HK-2 (cell line): ENCODE data around the gene GRB7.
"Not testable (repeated sequence)": the region's sequence is repeated elsewhere in the genome, so short reads cannot be mapped to it uniquely, and the experiment has no call there.

Source experiments
- DNase-seq: peaks from one replicate; pipeline ENCODE4 v3.0.0-alpha.2; 2018; ENCODE audit not compliant: unreplicated experiment

GRB7 gene

GRCh38 chr17:39732586-39732985, 5.2 kb upstream of the GRB7 start:
- no peak for DNase-seq

GRCh38 chr17:39735882-39736281, 1.9 kb upstream of the GRB7 start:
- DNase-seq, result no peak

DNA sequence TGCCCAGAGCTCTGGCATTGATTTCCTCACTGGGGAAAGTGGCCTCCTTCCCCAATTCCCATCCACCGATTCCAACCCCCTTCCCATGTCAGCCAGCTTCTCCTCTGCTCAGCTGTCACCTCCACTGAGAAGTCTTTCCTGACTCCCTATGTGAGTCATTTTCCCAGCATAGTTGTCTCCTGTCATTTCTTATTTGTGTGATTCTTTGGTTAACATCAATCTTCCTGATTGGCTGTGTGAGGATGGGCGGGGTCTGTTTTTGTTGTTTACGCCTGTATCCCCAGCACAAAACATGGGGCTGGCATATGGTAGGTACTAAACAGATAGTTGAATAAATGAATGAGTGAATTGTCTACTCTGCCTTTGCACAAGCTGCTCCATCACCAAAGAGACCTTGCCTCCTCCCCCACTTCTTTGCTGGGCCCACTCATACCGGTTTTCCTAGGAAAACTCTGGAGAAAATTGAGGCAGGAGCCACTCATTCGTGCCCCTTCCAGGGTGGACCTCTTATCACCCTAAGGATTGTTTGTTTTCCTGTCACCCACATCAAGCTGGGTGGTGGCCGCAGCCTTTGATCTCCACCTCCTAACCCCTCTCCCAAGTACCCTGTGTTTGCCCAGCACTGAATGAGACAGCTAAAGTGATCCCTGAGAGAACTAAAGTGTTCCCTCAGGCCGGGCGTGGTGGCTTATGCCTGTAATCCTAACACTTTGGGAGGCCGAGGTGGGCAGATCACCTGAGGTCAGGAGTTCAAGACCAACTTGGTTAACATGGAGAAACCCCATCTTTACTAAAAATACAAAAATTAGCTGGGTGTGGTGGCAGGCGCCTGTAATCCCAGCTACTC, 1.2 kb upstream of the GRB7 start:
- DNase-seq, result no peak

DNA sequence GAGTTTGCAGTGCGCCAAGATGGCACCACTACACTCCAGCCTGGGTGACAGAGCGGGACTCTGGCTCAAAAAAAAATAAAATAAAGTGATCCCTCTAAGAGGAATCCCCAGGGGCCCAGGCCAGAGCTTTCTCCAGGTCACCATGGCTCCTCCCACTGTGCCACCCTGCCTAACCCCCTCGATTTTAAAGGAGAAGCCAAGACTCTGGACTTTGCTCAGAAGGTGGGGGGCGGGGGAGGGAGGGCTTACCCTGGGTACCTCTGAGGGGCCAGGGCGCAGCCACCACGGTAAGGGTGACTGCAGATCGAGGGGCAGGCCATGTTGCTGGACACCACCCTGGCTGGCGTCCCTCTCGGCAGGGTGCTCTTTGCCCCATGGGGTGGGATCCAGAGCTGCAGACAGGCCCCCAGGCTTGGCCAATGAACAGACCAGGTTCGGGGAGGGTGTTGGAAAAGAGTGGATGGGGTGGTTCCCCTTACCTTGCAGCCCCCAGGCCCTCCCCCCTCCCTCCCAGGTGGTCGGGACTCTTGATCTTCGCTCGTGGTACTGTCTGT, 455 bp upstream of the GRB7 start:
- DNase-seq, result no peak

DNA sequence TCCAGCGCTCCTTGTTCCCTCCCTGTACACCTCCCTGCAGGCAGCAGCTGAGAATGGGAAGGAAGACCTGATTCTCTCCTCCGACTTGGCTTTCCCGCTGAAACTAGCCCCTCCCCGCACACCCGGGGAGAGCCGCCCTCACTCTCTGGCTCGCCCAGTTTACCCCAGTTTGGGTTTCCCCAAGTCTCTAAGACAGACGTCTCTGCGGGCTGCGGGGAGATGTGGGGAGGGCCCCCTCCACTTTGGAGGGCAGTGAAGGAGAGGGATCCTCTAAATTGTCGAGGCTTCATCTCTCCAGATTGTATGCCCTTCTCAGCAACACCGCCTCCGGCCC, 797 bp downstream of the GRB7 start:
- DNase-seq, result peak; percentile 62

- DNase-seq, result peak; percentile 76
Observed at GRCh38 chr17:39738983-39739884, 1.5 kb downstream of the GRB7 start.

DNA sequence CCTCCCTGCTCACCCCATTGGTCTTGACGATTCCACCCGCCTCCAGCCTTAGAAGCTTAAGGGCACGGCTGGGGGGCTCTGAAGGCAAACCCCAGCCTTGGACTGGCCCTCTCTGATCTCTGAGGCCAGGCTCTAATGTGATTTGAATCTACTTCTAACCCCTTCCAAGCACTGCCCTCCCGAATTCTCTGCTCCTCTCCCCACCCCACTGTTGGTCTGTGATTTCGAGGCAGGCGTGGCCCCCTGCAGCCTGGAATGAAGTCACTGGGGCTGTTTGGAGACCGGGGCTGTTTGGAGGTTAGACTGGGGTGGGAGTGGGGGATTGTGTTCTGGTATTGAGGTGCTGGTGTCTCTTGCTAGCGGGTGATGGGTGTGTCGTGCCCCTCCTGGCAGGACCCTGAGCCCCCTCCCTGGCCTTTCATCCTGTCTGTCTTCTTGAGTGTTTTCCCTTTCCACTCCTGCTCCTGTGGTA, 2.2 kb downstream of the GRB7 start:
- peak; percentile 41 for DNase-seq

DNA sequence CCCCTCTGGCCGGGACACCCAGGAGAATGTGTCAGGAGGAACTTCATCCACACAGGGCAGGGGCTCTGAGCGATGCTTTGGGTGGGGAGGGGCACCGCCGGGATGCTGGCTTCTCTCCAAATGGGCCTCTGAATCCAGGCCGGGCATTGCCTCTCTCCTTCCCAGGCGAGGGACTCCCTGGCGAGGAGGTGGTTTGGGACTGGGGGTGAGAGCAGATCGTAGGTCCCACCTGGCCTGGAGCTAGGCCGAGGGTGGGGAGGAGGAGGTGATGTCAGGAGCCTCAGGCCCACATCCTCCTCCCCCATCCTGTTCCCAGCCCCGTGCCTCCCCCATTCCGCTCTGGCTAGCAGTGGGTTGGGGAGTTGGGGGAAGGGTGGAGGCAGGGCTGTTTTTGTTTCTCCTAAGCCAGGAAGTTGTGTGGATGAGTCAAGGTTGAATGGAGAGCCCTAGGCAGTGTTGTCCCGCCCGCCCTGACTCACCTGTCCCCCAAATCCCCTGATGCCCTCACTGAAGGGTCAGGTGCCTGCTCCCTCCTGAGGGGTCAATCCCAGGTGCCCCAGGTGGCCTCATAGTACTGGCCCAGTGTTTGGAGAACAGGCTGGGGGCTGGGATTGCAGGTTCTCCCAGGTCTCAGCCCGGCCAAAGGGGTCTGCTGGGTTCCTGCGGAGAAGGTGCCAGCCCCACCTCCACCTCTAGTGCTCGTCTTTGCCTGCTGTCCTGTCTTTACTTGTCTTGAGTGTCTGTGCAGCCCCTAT, 2.8 kb downstream of the GRB7 start:
- DNase-seq, result peak; percentile 82

DNA sequence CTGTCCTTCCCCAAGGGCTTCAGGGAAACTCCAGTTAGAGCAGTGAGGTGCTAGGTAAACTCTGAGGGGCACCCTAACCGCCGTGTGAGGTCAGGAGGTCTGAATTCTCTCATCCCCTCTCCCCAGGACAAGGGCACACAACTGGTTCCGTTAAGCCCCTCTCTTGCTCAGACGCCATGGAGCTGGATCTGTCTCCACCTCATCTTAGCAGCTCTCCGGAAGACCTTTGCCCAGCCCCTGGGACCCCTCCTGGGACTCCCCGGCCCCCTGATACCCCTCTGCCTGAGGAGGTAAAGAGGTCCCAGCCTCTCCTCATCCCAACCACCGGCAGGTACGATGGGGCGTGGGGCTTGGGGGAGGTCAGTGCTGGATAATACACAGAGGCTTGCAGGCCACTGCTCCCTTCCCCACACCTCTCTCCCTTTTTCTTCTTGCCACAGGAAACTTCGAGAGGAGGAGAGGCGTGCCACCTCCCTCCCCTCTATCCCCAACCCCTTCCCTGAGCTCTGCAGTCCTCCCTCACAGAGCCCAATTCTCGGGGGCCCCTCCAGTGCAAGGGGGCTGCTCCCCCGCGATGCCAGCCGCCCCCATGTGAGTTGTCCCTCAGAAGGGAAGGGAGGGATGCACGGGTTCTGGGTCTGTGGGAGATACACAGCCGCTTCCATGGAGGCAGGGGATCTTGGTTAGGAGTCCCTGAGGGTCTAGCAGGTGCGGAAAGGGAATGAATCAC, 4.6 kb downstream of the GRB7 start:
- DNase-seq, result no peak

GRCh38 chr17:39742856-39743436, 5.2 kb downstream of the GRB7 start:
- DNase-seq, result no peak

DNA sequence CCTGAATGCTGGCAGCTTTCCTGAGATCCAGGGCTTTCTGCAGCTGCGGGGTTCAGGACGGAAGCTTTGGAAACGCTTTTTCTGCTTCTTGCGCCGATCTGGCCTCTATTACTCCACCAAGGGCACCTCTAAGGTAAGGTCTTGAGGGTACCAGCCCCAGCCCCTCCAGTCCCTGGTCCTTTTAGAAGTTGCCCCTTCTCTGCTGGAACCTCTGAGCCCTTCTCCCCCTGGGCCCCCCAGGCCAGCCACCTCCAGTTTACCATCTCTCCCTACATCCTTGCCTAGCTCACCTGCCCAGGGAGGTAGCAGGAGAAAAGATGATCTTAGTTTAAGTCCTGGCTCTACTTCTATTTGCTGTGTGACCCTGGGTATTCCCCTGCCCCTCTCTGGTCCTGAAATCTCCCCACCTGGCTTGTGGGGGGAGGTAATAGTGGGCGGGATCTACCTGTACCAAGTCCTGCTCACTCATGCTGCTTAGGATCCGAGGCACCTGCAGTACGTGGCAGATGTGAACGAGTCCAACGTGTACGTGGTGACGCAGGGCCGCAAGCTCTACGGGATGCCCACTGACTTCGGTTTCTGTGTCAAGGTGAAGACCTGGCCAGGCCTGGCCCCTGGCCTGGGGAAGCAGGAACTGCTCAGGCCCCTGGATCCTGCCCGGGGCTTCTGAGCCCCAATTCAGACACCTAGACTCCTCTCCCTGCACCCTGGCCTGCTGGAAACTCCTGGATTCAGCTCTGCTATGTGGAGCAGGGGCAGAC, 6.5 kb downstream of the GRB7 start:
- DNase-seq, result no peak

DNA sequence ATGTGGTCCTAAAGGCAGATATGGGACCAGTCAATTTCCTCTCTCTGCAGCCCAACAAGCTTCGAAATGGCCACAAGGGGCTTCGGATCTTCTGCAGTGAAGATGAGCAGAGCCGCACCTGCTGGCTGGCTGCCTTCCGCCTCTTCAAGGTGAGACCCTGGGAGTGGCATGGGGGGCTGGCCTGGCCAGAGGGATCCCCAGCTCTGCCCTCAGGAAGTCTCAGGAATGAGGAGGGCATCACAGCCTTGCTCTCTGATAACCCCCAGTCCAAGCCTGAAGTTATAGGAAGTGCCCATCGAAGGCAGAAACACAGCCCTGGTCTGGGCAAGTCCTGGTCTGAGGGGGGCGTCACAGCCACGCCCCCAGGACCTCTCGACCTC, 7.1 kb downstream of the GRB7 start:
- no peak for DNase-seq

- DNase-seq, result no peak
Observed at GRCh38 chr17:39745335-39746144, 7.8 kb downstream of the GRB7 start.

GRCh38 chr17:39746145-39746461, 8.4 kb downstream of the GRB7 start:
- DNase-seq, result no peak

DNA sequence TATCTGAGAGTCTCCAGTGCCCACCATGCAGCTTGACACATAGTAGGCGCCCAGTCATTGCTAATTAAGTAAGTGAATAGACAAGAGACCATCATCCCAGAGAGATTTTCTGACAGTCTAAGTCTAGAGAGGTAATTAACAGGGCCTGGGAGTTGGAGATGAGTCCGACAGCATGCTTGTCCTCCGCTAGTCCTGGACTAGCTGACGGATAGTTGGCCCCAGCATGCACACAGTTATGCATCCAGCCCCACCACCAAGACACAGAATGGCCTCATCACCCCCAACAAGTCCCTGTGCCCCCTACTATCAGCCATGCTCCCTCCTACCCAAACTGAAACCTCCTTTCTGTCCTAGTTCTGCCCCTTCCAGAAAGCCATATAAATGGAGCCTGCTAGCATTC, 10.0 kb downstream of the GRB7 start:
- no peak for DNase-seq

GRCh38 chr17:39748444-39749034, 10.8 kb downstream of the GRB7 start:
- DNase-seq, result not testable (repeated sequence)

DNA sequence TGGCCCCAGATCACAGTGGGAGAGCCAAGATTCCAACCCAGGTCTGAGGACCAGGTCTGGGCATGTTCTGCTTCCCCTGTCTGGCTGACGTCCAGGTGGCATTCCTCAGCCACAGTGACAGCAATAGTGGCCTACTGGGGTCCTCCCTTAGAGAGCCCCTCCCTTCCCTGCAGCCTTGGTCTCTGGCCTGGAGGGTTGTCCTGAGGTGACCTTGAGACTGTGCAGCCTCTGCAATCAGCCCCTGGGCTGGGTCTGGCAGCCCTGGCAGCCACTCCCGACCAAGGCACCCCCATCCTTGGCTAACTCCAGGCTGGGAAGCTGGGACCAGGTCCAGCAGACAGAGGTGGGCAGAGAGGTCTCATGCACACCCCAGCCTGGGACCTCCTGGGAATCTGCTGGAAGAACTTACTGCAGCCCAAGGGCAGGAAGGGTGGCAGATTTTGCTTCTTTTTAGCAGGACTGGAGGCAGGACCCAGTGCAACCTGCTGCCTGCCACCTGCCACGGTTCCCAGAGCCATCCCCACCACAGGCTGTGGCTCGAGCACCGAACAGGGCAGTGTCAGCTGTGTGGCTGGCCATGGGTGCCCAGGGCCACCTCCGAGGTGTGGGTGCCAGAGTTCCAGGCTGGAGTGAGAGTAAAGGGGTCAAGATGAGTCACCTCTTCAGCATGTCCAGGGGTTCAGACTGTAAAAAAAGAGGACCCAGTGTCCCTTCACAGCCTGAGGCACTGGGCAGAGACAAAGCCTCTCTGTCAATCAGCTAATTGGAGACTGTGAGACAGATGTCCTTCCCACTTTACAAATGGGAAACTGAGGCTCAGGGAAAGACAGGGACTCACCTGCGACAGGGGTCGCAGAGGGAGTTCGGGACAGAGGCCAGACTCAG, 12.6 kb downstream of the GRB7 start:
- DNase-seq, result no peak

DNA sequence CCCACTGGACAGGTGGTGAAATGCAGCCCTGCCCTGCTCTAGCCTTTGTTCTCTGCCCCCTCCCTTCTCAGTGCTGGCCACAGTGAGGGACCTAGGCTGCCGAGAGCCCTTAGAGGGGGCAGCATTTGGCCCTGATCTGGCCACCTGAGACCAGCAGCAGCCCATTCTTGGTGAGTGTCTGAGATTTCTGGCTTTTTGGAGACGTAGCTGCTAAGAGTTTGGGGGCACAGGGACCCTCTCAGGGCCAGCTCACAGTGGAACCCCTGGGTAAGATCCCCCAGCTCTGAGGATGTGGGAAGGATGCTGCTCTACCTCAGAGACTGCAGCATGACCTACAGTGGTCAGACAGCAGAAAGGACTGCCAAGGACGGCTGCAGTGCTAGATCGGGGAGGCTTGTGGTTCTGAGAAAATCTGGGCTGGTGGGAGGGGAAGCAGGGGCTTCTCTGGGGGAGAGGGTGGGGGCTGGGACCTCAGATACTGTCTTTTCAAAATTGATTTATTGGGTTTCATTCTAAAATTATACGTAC, 13.3 kb downstream of the GRB7 start:
- DNase-seq, result no peak
